Measurements from ENCODE around the gene DCAF17.

DNA sequence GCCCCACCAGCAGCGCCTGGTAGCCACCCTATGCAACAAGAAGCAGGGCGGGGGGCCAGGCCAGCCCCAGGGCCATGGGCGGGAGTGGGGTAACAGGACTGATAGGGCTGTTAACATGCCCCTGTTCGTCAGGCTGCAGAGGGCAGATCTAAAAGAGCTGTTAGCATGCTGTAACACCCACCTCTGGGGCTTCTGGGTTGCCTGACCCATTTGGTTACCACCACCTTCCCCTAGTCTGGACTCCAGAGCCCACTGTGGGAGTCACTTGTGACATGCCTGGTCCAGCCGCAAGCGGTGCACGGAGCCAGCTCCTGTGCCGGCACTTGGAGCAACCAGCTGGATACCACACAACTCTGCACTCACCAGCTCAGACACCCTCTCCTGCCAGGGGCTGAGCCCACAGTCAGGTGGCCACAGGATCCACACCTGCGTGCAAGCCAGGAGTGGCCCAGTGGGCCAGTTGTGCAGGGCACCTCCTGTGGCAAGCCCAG is 2.3 kb upstream of the DCAF17 start:
- TF ChIP-seq, protein P1, sequence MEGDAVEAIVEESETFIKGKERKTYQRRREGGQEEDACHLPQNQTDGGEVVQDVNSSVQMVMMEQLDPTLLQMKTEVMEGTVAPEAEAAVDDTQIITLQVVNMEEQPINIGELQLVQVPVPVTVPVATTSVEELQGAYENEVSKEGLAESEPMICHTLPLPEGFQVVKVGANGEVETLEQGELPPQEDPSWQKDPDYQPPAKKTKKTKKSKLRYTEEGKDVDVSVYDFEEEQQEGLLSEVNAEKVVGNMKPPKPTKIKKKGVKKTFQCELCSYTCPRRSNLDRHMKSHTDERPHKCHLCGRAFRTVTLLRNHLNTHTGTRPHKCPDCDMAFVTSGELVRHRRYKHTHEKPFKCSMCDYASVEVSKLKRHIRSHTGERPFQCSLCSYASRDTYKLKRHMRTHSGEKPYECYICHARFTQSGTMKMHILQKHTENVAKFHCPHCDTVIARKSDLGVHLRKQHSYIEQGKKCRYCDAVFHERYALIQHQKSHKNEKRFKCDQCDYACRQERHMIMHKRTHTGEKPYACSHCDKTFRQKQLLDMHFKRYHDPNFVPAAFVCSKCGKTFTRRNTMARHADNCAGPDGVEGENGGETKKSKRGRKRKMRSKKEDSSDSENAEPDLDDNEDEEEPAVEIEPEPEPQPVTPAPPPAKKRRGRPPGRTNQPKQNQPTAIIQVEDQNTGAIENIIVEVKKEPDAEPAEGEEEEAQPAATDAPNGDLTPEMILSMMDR (IDR thresholded peaks at IDR 0.05), result no peak
- no peak for TF ChIP-seq POLR2A (IDR thresholded peaks at IDR 0.05)

All from uterus (tissue), 2 donors.